Gastrocnemius medialis (tissue), 4 donors: Measurements from ENCODE around the gene SNX14.

Experiments
- CTCF ChIP-seq, 5 experiments: fragments of 450-650 bp in 3 of 5; fragments of 200-600 bp in 2 of 5; sonication (generic) in 2 of 5; IDR thresholded peaks in 4 of 5; conservative IDR thresholded peaks in 1 of 5; 1 replicate in 4 of 5; 2 replicates in 1 of 5; pipeline ENCODE4 v1.5.1; 2016 to 2019; ENCODE audit warnings: antibody characterized with exemption in 5 of 5, mild to moderate bottlenecking in 3 of 5, moderate library complexity in 3 of 5
- POLR2A ChIP-seq, 2 donors: fragments of 450-650 bp; IDR thresholded peaks; one replicate each; pipeline ENCODE4 v1.6.1; 2017; ENCODE audit warnings: antibody characterized with exemption in 2 of 2, mild to moderate bottlenecking in 2 of 2, moderate library complexity in 2 of 2

GRCh38 chr6:85614780-85615179, 21.1 kb upstream of the SNX14 start:
- TF ChIP-seq POLR2A (IDR thresholded peaks at IDR 0.05) (no peak), CTCF (IDR thresholded peaks at IDR 0.05 in 4 of 5, conservative IDR thresholded peaks at IDR 0.05 in 1 of 5) (no peak)
